ENCODE data around the gene CPT1B. TPM values are rescaled to one million over a fixed set of nuclear protein-coding genes. Genes with fewer than 3 reads are reported as not detected.

CPT1B gene
- polyA plus RNA-seq, 2 donors, result 9.4 to 55.5 TPM

- Histone ChIP-seq H3K9me3 (ENCODE audit: control insufficient read depth in 2 of 2, insufficient read depth in 1 of 2, low read depth in 1 of 2, low read length in 1 of 2) (peaks cover 0 to 2% of the 10 kb centered on the region in 2 donors), H3K36me3 (ENCODE audit: control insufficient read depth in 2 of 2, insufficient read depth in 2 of 2, low read length in 1 of 2) (peaks cover 15 to 27% of the 10 kb centered on the region in 2 donors), H3K4me1 (ENCODE audit: control insufficient read depth in 2 of 2, insufficient read depth in 2 of 2, low read length in 1 of 2) (peaks cover 13 to 37% of the 10 kb centered on the region in 2 donors), H3K27me3 (ENCODE audit: control insufficient read depth in 1 of 2, insufficient read depth in 2 of 2, low read length in 2 of 2) (no peaks in the 10 kb centered on the region), H3K4me3 (ENCODE audit: low read depth in 1 of 2, low read length in 2 of 2) (peak overlapping the region; percentile 62 to 75), H3K27ac (ENCODE audit: low read depth in 2 of 2, low read length in 1 of 2) (peak overlapping the region; percentile 90 to 100)
- WGBS, 2 donors, result 1% methylated on average over 46 to 77 of the region's 77 CpGs
Measured at GRCh38 chr22:50526108-50526833, 52.0 kb downstream of the CPT1B start.

GRCh38 chr22:50525858-50526107, 52.4 kb downstream of the CPT1B start:
- 0% methylated on average over 20 to 33 of the region's 33 CpGs for WGBS, 2 donors
- Histone ChIP-seq H3K27ac (ENCODE audit: low read depth in 2 of 2, low read length in 1 of 2) (peak overlapping the region; percentile 90 to 100), H3K4me3 (ENCODE audit: low read depth in 1 of 2, low read length in 2 of 2) (peak overlapping the region; percentile 62 to 75), H3K4me1 (ENCODE audit: control insufficient read depth in 2 of 2, insufficient read depth in 2 of 2, low read length in 1 of 2) (peaks cover 13 to 37% of the 10 kb centered on the region in 2 donors), H3K9me3 (ENCODE audit: control insufficient read depth in 2 of 2, insufficient read depth in 1 of 2, low read depth in 1 of 2, low read length in 1 of 2) (peaks cover 0 to 2% of the 10 kb centered on the region in 2 donors), H3K36me3 (ENCODE audit: control insufficient read depth in 2 of 2, insufficient read depth in 2 of 2, low read length in 1 of 2) (peaks cover 15 to 31% of the 10 kb centered on the region in 2 donors), H3K27me3 (ENCODE audit: control insufficient read depth in 1 of 2, insufficient read depth in 2 of 2, low read length in 2 of 2) (no peaks in the 10 kb centered on the region)

GRCh38 chr22:50525104-50525857, 52.9 kb downstream of the CPT1B start, which contains the start of gene SCO2:
SCO2 (minus strand) TSS chr22:50525598; CDS start chr22:50524411, 1,187 bp downstream.
- peak within 1 kb of the TSS; percentile 62 to 75 for H3K4me3 ChIP-seq (ENCODE audit: low read depth in 1 of 2, low read length in 2 of 2)
- no peaks in the 10 kb centered on the region for H3K27me3 ChIP-seq (ENCODE audit: control insufficient read depth in 1 of 2, insufficient read depth in 2 of 2, low read length in 2 of 2)
- peaks cover 13 to 37% of the 10 kb centered on the region in 2 donors for H3K4me1 ChIP-seq (ENCODE audit: control insufficient read depth in 2 of 2, insufficient read depth in 2 of 2, low read length in 1 of 2)
- H3K9me3 ChIP-seq (ENCODE audit: control insufficient read depth in 2 of 2, insufficient read depth in 1 of 2, low read depth in 1 of 2, low read length in 1 of 2), result peaks cover 0 to 2% of the 10 kb centered on the region in 2 donors
- WGBS, 2 donors, result 0 to 1% methylated on average over 67 to 84 of the region's 84 CpGs
- peaks cover 15 to 31% of the 10 kb centered on the region in 2 donors for H3K36me3 ChIP-seq (ENCODE audit: control insufficient read depth in 2 of 2, insufficient read depth in 2 of 2, low read length in 1 of 2)
- H3K27ac ChIP-seq (ENCODE audit: low read depth in 2 of 2, low read length in 1 of 2), result peak within 1 kb of the TSS; percentile 90 to 100

GRCh38 chr22:50524676-50525103, 53.5 kb downstream of the CPT1B start:
- Histone ChIP-seq H3K4me1 (ENCODE audit: control insufficient read depth in 2 of 2, insufficient read depth in 2 of 2, low read length in 1 of 2) (peaks cover 13 to 37% of the 10 kb centered on the region in 2 donors), H3K27ac (ENCODE audit: low read depth in 2 of 2, low read length in 1 of 2) (peak overlapping the region; percentile 90 to 96)
- WGBS, 2 donors, result 3 to 7% methylated on average over 19 of the region's 19 CpGs

GRCh38 chr22:50523806-50524675, 54.2 kb downstream of the CPT1B start:
- Histone ChIP-seq H3K9me3 (ENCODE audit: control insufficient read depth in 2 of 2, insufficient read depth in 1 of 2, low read depth in 1 of 2, low read length in 1 of 2) (peaks cover 0 to 2% of the 10 kb centered on the region in 2 donors), H3K4me1 (ENCODE audit: control insufficient read depth in 2 of 2, insufficient read depth in 2 of 2, low read length in 1 of 2) (peaks cover 13 to 32% of the 10 kb centered on the region in 2 donors), H3K27me3 (ENCODE audit: control insufficient read depth in 1 of 2, insufficient read depth in 2 of 2, low read length in 2 of 2) (no peaks in the 10 kb centered on the region), H3K27ac (ENCODE audit: low read depth in 2 of 2, low read length in 1 of 2) (peak overlapping the region; percentile 90 to 96), H3K36me3 (ENCODE audit: control insufficient read depth in 2 of 2, insufficient read depth in 2 of 2, low read length in 1 of 2) (peaks cover 19 to 36% of the 10 kb centered on the region in 2 donors), H3K4me3 (ENCODE audit: low read depth in 1 of 2, low read length in 2 of 2) (peak overlapping the region; percentile 62 to 75)
- 66 to 69% methylated on average over 25 of the region's 25 CpGs for WGBS, 2 donors

More at GRCh38 chr22:50524676-50525103, 53.5 kb downstream of the CPT1B start:
- Histone ChIP-seq H3K4me3 (ENCODE audit: low read depth in 1 of 2, low read length in 2 of 2) (peak overlapping the region; percentile 62 to 75), H3K27me3 (ENCODE audit: control insufficient read depth in 1 of 2, insufficient read depth in 2 of 2, low read length in 2 of 2) (no peaks in the 10 kb centered on the region), H3K36me3 (ENCODE audit: control insufficient read depth in 2 of 2, insufficient read depth in 2 of 2, low read length in 1 of 2) (peaks cover 15 to 31% of the 10 kb centered on the region in 2 donors), H3K9me3 (ENCODE audit: control insufficient read depth in 2 of 2, insufficient read depth in 1 of 2, low read depth in 1 of 2, low read length in 1 of 2) (peaks cover 0 to 2% of the 10 kb centered on the region in 2 donors)

- WGBS, 2 donors, result 89 to 91% methylated on average over 16 of the region's 16 CpGs
- H3K27me3 ChIP-seq (ENCODE audit: control insufficient read depth in 1 of 2, insufficient read depth in 2 of 2, low read length in 2 of 2), result no peaks in the 10 kb centered on the region
- H3K4me1 ChIP-seq (ENCODE audit: control insufficient read depth in 2 of 2, insufficient read depth in 2 of 2, low read length in 1 of 2), result peaks cover 13 to 27% of the 10 kb centered on the region in 2 donors
- H3K27ac ChIP-seq (ENCODE audit: low read depth in 2 of 2, low read length in 1 of 2), result peak overlapping the region in 1 of 2 donors; percentile 90
- H3K4me3 ChIP-seq (ENCODE audit: low read depth in 1 of 2, low read length in 2 of 2), result no peak overlapping the region
- H3K9me3 ChIP-seq (ENCODE audit: control insufficient read depth in 2 of 2, insufficient read depth in 1 of 2, low read depth in 1 of 2, low read length in 1 of 2), result peaks cover 0 to 2% of the 10 kb centered on the region in 2 donors
- peaks cover 23 to 42% of the 10 kb centered on the region in 2 donors for H3K36me3 ChIP-seq (ENCODE audit: control insufficient read depth in 2 of 2, insufficient read depth in 2 of 2, low read length in 1 of 2)
Measured at GRCh38 chr22:50523458-50523805, 54.8 kb downstream of the CPT1B start.

DNA sequence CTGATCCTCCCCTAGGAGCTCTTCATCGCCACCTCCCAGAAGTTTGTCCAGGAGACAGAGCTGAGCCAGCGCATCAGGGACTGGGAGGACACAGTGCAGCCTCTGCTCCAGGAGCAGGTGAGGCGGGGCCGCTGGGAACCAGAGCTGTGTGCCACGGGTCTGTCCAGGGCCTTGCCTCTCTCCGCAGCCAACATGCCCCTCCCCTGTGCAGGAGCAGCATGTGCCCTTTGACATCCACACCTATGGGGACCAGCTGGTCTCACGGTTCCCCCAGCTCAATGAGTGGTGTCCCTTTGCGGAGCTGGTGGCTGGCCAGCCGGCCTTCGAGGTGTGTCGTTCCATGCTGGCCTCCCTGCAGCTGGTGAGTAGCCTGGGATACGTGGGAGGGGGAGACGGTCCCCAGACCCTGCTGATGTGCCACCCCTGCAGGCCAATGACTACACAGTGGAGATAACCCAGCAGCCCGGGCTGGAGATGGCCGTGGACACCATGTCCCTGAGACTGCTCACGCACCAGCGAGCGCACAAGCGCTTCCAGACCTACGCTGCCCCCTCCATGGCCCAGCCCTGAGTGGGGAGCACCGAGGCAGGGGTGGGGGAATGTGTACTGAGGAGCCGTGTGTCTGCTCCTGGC, 55.3 kb downstream of the CPT1B start:
- Histone ChIP-seq H3K4me1 (ENCODE audit: control insufficient read depth in 2 of 2, insufficient read depth in 2 of 2, low read length in 1 of 2) (peaks cover 13 to 26% of the 10 kb centered on the region in 2 donors), H3K4me3 (ENCODE audit: low read depth in 1 of 2, low read length in 2 of 2) (no peak overlapping the region), H3K27ac (ENCODE audit: low read depth in 2 of 2, low read length in 1 of 2) (peak overlapping the region in 1 of 2 donors; percentile 16), H3K27me3 (ENCODE audit: control insufficient read depth in 1 of 2, insufficient read depth in 2 of 2, low read length in 2 of 2) (no peaks in the 10 kb centered on the region), H3K9me3 (ENCODE audit: control insufficient read depth in 2 of 2, insufficient read depth in 1 of 2, low read depth in 1 of 2, low read length in 1 of 2) (peaks cover 0 to 2% of the 10 kb centered on the region in 2 donors), H3K36me3 (ENCODE audit: control insufficient read depth in 2 of 2, insufficient read depth in 2 of 2, low read length in 1 of 2) (peaks cover 23 to 47% of the 10 kb centered on the region in 2 donors)
- WGBS, 2 donors, result 82 to 88% methylated on average over 22 of the region's 22 CpGs

DNA sequence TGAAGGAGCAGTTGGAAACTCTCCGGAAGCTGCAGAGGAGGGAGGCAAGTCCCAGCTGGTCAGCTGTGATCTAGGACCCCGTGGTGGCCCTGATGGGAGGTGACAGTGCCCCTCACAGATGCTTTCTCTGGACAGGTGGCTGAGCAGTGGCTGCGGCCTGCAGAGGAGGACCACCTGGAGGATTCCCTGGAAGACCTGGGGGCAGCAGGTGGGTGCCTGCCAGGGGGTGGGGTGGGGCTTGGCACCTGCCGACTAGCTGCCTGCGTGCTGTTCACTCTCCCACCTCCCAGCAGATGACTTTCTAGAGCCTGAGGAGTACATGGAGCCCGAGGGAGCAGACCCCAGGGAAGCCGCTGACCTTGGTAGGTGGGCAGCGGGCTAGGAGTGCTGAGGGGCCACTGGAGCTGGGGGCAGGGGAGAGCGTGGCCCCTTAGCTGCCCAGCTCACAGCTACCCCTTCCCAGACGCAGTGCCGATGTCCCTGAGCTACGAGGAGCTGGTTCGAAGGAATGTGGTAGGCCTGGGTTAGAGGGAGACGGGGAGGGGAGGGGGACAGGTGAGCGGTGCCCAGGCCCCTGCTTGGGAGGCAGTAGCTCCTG, 55.9 kb downstream of the CPT1B start:
- H3K9me3 ChIP-seq (ENCODE audit: control insufficient read depth in 2 of 2, insufficient read depth in 1 of 2, low read depth in 1 of 2, low read length in 1 of 2), result peaks cover 0 to 2% of the 10 kb centered on the region in 2 donors
- H3K4me1 ChIP-seq (ENCODE audit: control insufficient read depth in 2 of 2, insufficient read depth in 2 of 2, low read length in 1 of 2), result peaks cover 13 to 24% of the 10 kb centered on the region in 2 donors
- WGBS, 2 donors, result 86 to 90% methylated on average over 15 of the region's 15 CpGs
- no peak overlapping the region for H3K27ac ChIP-seq (ENCODE audit: low read depth in 2 of 2, low read length in 1 of 2)
- H3K4me3 ChIP-seq (ENCODE audit: low read depth in 1 of 2, low read length in 2 of 2), result no peak overlapping the region
- no peaks in the 10 kb centered on the region for H3K27me3 ChIP-seq (ENCODE audit: control insufficient read depth in 1 of 2, insufficient read depth in 2 of 2, low read length in 2 of 2)
- peaks cover 23 to 52% of the 10 kb centered on the region in 2 donors for H3K36me3 ChIP-seq (ENCODE audit: control insufficient read depth in 2 of 2, insufficient read depth in 2 of 2, low read length in 1 of 2)
